Cardiac muscle cell (in vitro differentiated cells and primary cell): ENCODE measurements around the gene KYAT1. TPM values are rescaled to one million over a fixed set of nuclear protein-coding genes. Genes with fewer than 3 reads are reported as not detected.
A peak's percentile ranks its signal among the peaks of the same experiment; 100 is the strongest.

Experiments used
- DNase-seq, 2 donors: peaks; one replicate each; pipeline versions ENCODE4 v3.0.0 to v3.0.0-alpha.2; 2010 to 2017; ENCODE audit warnings: low read depth in 1 of 2, low spot score in 1 of 2
- H3K27ac ChIP-seq: fragments of 200-600 bp; sonication (generic); 2 replicates; pipeline ENCODE4 v1.5.1; 2016
- H3K27me3 ChIP-seq: fragments of 200-600 bp; sonication (generic); 2 replicates; pipeline ENCODE4 v1.6.0; 2016; ENCODE audit warnings: control low read depth
- H3K36me3 ChIP-seq: fragments of 200-600 bp; sonication (generic); 2 replicates; pipeline ENCODE4 v1.5.1; 2016; ENCODE audit warnings: control low read depth
- H3K4me1 ChIP-seq: fragments of 200-600 bp; sonication (generic); 2 replicates; pipeline ENCODE4 v1.8.1; 2017; ENCODE audit warnings: low read depth, mild to moderate bottlenecking, mixed run types
- H3K4me3 ChIP-seq: fragments of 200-600 bp; sonication (generic); 2 replicates; pipeline ENCODE4 v1.5.1; 2016; ENCODE audit warnings: mild to moderate bottlenecking
- H3K9me3 ChIP-seq: fragments of 200-600 bp; sonication (generic); 2 replicates; pipeline ENCODE4 v1.5.1; 2017; ENCODE audit warnings: low read depth, mild to moderate bottlenecking, control low read depth
- CTCF ChIP-seq: IDR thresholded peaks from 2 replicates; pipeline ENCODE4 v1.5.1; 2012; ENCODE audit warnings: low read depth, mild to moderate bottlenecking, low read length
- polyA plus RNA-seq: library from polyadenylated mRNA; unstranded; fragments of >200 nt; fragmentation: Nextera tagmentation; extraction: Ambion mirVana; gene quantifications from 2 replicates; pipeline ENCODE4 v1.2.1, GENCODE V29; 2016
- total RNA-seq: library from RNA; depleted of rRNA; stranded (reverse); fragments of >200 nt; gene quantifications from 2 replicates; pipeline ENCODE4 v1.2.3, GENCODE V29; 2016

Gene KYAT1
- total and polyA plus RNA-seq, 2 experiments from 2014 or later, result 23.3 to 36.9 TPM

- Histone ChIP-seq H3K27me3 (no peaks in the 10 kb centered on the region), H3K4me1 (peaks cover 13% of the 10 kb centered on the region), H3K9me3 (no peaks in the 10 kb centered on the region), H3K27ac (peak overlapping the region; percentile 72), H3K36me3 (peaks cover 12% of the 10 kb centered on the region), H3K4me3 (no peak overlapping the region)
- no peak for TF ChIP-seq CTCF
- DNase-seq, result peak; percentile 41 to 43
Measured at GRCh38 chr9:128911529-128912035, 29.8 kb upstream of the KYAT1 start.

- Histone ChIP-seq H3K4me3 (no peak overlapping the region), H3K9me3 (no peaks in the 10 kb centered on the region), H3K27ac (peak overlapping the region; percentile 72), H3K27me3 (no peaks in the 10 kb centered on the region), H3K36me3 (peaks cover 11% of the 10 kb centered on the region), H3K4me1 (peaks cover 13% of the 10 kb centered on the region)
- TF ChIP-seq CTCF, result no peak
- no peak for DNase-seq
Measured at GRCh38 chr9:128910906-128911305, 29.2 kb upstream of the KYAT1 start.

- Histone ChIP-seq H3K27ac (no peak overlapping the region), H3K9me3 (no peaks in the 10 kb centered on the region), H3K36me3 (peaks cover 11% of the 10 kb centered on the region), H3K27me3 (no peaks in the 10 kb centered on the region), H3K4me3 (no peak overlapping the region), H3K4me1 (peaks cover 13% of the 10 kb centered on the region)
- DNase-seq, result no peak
- no peak for TF ChIP-seq CTCF
Measured at GRCh38 chr9:128909859-128910258, 28.1 kb upstream of the KYAT1 start.

- Histone ChIP-seq H3K4me1 (peaks cover 13% of the 10 kb centered on the region), H3K36me3 (peaks cover 11% of the 10 kb centered on the region), H3K27ac (no peak overlapping the region), H3K27me3 (no peaks in the 10 kb centered on the region), H3K4me3 (no peak overlapping the region), H3K9me3 (no peaks in the 10 kb centered on the region)
- TF ChIP-seq CTCF, result no peak
- DNase-seq, result no peak
Measured at GRCh38 chr9:128908372-128908771, 26.6 kb upstream of the KYAT1 start.

- peak overlapping the region; percentile 10 for H3K27ac ChIP-seq
- TF ChIP-seq CTCF, result no peak
- peaks cover 9% of the 10 kb centered on the region for H3K4me1 ChIP-seq
- no peak overlapping the region for H3K4me3 ChIP-seq
- H3K27me3 ChIP-seq, result no peaks in the 10 kb centered on the region
- no peaks in the 10 kb centered on the region for H3K9me3 ChIP-seq
- H3K36me3 ChIP-seq, result peaks cover 11% of the 10 kb centered on the region
- DNase-seq, result no peak
Measured at GRCh38 chr9:128906741-128907140, 25.0 kb upstream of the KYAT1 start.
